ENCODE results near the gene SCML1.

The SCML1 gene

DNA sequence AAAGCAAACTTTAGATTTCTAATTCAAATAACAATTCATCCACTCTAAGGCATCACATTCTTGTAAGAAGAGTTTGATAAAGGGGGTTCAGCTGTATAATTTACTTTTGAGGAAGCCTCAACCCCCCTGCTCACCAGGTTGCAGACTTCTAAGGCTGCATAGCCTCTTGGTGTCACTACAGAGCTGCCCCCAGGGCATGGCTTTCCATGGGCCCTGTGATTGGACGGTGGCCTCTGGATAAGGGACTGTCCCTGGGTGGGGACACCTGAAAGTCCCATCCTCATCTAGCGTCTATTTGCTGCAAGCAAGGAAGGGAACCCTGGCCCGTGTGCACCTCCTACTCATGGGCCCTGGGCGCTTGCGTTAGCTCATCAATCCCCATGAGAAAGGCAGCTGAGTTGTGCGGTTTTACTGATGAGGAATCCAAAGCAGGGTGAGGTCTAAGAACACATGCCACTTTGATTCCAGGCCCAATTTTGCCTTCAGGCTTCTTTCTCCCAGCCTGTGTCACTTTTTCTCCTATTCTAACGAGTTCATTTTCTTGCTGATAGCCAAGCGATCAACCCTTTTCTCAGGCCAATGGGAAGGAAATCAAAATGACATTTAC lies 51.8 kb downstream of the SCML1 start:
- DNase-seq (ENCODE audit: low read depth, low spot score) = no peak

DNA sequence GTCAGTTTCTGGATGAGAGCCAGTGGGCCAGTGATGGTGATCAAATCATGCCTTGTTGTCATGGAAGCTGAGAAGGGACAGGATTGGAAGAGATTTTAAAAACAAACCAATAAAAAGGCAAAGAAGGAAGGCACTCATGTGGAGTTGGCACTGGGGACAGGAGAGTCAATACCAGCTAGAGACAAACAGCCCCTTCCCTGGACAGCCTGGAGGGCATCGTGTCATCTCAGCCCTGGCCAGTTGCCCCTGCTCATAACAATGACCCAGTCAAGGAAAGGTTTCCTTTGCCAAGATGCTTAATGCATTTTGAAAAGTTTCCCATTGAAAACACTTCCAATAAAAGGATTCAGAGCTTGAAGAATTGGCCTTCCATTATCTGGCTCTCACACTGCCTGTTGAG lies 55.5 kb downstream of the SCML1 start:
- DNase-seq (ENCODE audit: low read depth, low spot score) = no peak

DNA sequence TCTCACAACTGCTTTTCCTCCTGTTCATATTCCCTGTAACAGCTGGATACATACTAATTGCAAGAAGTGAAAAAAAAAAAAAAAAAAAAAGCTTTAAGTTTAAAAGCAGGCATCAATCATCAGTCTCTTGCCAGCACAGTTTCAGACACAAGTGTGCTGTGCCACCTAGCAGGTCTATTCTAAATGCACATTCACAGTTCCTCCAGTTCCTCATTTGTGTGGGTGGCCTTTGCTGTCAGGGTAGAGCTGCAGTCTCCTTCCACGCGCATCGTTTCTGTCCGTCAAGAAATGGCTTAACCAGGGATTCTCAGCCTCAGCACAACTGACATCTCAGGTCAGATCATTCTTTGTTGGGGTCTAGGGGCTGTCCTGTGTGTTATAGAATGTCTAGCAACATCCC lies 61.6 kb downstream of the SCML1 start:
- DNase-seq (ENCODE audit: low read depth, low spot score) = no peak

DNA sequence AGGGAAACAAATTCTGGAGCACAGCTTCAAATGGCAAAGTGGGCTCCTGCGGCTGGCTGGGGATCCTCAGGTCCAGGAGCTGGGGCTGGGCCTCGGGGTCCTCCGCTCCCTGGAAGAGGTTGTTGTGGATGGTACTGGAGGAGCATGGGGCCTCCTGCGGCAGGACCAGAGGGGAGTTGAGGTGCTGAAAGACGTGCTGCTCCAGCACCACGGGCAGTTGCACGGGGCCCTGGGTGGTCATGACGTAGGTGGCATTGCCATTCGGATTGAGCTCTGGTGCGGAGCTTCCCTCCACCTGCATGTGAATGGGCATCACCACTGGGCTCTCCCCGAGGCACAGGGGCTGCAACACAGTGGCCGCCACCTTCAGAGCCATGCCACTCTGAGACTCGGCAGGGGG lies 64.1 kb downstream of the SCML1 start:
- no peak for DNase-seq (ENCODE audit: low read depth, low spot score)

DNA sequence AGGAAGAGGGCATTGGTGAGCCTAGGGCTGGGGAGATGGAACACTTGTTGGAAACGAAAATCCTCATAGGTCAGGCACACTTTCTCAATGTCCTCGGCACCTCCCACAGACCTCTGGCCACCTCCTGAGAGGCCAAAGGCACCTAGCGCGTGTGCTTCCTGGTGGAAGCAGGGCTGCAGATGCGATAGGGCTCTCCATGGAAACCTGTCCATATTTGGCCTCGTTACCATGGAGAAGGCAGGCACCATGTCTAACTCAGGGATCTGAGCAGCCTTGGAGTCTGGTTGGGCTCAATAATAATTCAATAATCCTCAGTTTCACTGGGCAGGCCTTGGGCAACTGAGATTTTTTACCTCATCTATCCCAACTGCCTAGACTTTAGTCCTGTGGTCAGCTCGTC lies 65.5 kb downstream of the SCML1 start:
- DNase-seq (ENCODE audit: low read depth, low spot score) = no peak

DNA sequence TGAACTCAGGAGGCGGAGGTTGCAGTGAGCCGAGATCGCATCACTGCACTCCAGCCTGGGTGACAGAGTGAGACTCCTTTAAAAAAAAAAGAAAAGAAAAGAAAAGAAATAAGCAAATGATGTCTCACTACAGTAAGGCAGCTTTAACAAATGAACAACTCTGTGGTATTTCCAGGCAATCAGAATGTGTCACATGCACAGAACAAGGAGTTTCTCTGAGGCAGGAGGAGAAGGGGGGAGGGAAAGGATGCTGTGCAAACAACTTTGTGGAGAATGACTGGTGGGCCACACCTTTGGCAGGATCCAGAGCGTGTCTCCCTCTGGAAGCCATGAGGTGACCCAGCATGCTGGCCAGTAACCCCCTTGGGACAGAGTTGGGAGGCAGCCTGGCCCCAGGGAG lies 66.2 kb downstream of the SCML1 start:
- DNase-seq (ENCODE audit: low read depth, low spot score) = no peak

All from brain pericyte (primary cell).